ENCODE results near the gene CDIP1.

Gene CDIP1

GRCh38 chr16:4475880-4476788, 62.4 kb downstream of the CDIP1 start, which contains the start of gene HMOX2:
TSS of gene HMOX2 (plus strand) at chr16:4476398. CDS start at chr16:4505525, 29,127 bp downstream.
- ChIA-PET CTCF (interaction anchor here (0.6 to 1.3 kb wide), 3 partner anchors 12 to 15 kb away, joined by 3 to 5 read pairs (median 3); no protein-coding TSS in a partner anchor), POLR2A (interaction anchor here (0.6 to 1.5 kb wide), 8 partner anchors 8 to 420 kb away, joined by 3 to 6 read pairs (median 3); no protein-coding TSS in a partner anchor)
- DNase-seq (ENCODE audit: extremely low spot score): peak; percentile 95
- TF ChIP-seq PKNOX1 (IDR thresholded peaks at IDR 0.05) (peak; percentile 76; the same call in 1 of the 2 replicates), SUZ12 (IDR thresholded peaks at IDR 0.05) (no peak), L3MBTL2 (conservative IDR thresholded peaks at IDR 0.05) (peak; percentile 96), FOXA1 (IDR thresholded peaks at IDR 0.05) (no peak), SP1 (IDR thresholded peaks at IDR 0.05) (peak; percentile 76), HDGF (IDR thresholded peaks at IDR 0.05; ENCODE audit: borderline replicate concordance) (no peak)

GRCh38 chr16:4474192-4474961, 64.2 kb downstream of the CDIP1 start, which contains the start of gene NMRAL1:
TSS of gene NMRAL1 (minus strand) at chr16:4474625. CDS start at chr16:4474132, 493 bp downstream.
- POLR2A ChIA-PET: no interaction called here
- TF ChIP-seq LEF1 (IDR thresholded peaks at IDR 0.05; ENCODE audit: borderline replicate concordance): no peak
- no peak for TF ChIP-seq SP1 (IDR thresholded peaks at IDR 0.05)
- no peak for TF ChIP-seq BHLHE40 (IDR thresholded peaks at IDR 0.05; ENCODE audit: borderline replicate concordance)
- TF ChIP-seq PKNOX1 (IDR thresholded peaks at IDR 0.05): peak; percentile 29; the same call in 1 of the 2 replicates
- no peak for TF ChIP-seq ARNT (IDR thresholded peaks at IDR 0.05)
- peak; percentile 85 for TF ChIP-seq L3MBTL2 (conservative IDR thresholded peaks at IDR 0.05)
- peak; percentile 74 for TF ChIP-seq ELF4 (IDR thresholded peaks at IDR 0.05)
- TF ChIP-seq ZNF384 (IDR thresholded peaks at IDR 0.05): no peak
- TF ChIP-seq FOXK2 (IDR thresholded peaks at IDR 0.05): no peak
- no peak for TF ChIP-seq TARDBP (IDR thresholded peaks at IDR 0.05)
- no peak for TF ChIP-seq CTBP1 (IDR thresholded peaks at IDR 0.05; ENCODE audit: borderline replicate concordance)
- no peak for TF ChIP-seq SUZ12 (IDR thresholded peaks at IDR 0.05)
- DNase-seq (ENCODE audit: extremely low spot score): peak; percentile 63
- CTCF ChIA-PET: no interaction called here

GRCh38 chr16:4472880-4473279, 65.7 kb downstream of the CDIP1 start:
- TF ChIP-seq PKNOX1 (IDR thresholded peaks at IDR 0.05) (no peak), ARNT (IDR thresholded peaks at IDR 0.05) (no peak), TARDBP (IDR thresholded peaks at IDR 0.05) (no peak), L3MBTL2 (conservative IDR thresholded peaks at IDR 0.05) (no peak), SUZ12 (IDR thresholded peaks at IDR 0.05) (no peak), SP1 (IDR thresholded peaks at IDR 0.05) (no peak), FOXM1 (IDR thresholded peaks at IDR 0.05; ENCODE audit: borderline replicate concordance) (no peak)
- ChIA-PET CTCF (interaction anchor here (0.7 kb wide), 1 partner anchor 19 kb away, joined by 3 read pairs; no protein-coding TSS in a partner anchor), POLR2A (no interaction called here)
- no peak for DNase-seq (ENCODE audit: extremely low spot score)

- no peak for TF ChIP-seq SP1 (IDR thresholded peaks at IDR 0.05)
- TF ChIP-seq ELF4 (IDR thresholded peaks at IDR 0.05): no peak
- no peak for TF ChIP-seq L3MBTL2 (conservative IDR thresholded peaks at IDR 0.05)
- no peak for TF ChIP-seq ZNF384 (IDR thresholded peaks at IDR 0.05)
- no peak for TF ChIP-seq SUZ12 (IDR thresholded peaks at IDR 0.05)
- no peak for TF ChIP-seq ARNT (IDR thresholded peaks at IDR 0.05)
- no peak for TF ChIP-seq NFRKB (IDR thresholded peaks at IDR 0.05)
- TF ChIP-seq LEF1 (IDR thresholded peaks at IDR 0.05; ENCODE audit: borderline replicate concordance): no peak
- no peak for TF ChIP-seq BHLHE40 (IDR thresholded peaks at IDR 0.05; ENCODE audit: borderline replicate concordance)
- no peak for TF ChIP-seq TARDBP (IDR thresholded peaks at IDR 0.05)
- no peak for TF ChIP-seq FOXA1 (IDR thresholded peaks at IDR 0.05)
- TF ChIP-seq FOXK2 (IDR thresholded peaks at IDR 0.05): no peak
- no peak for TF ChIP-seq CTBP1 (IDR thresholded peaks at IDR 0.05; ENCODE audit: borderline replicate concordance)
- TF ChIP-seq PKNOX1 (IDR thresholded peaks at IDR 0.05): no peak
- TF ChIP-seq FOXM1 (IDR thresholded peaks at IDR 0.05; ENCODE audit: borderline replicate concordance): no peak
- no peak for TF ChIP-seq HDGF (IDR thresholded peaks at IDR 0.05; ENCODE audit: borderline replicate concordance)
- no peak for DNase-seq (ENCODE audit: extremely low spot score)
- CTCF ChIA-PET: no interaction called here
- POLR2A ChIA-PET: no interaction called here
These were observed 66.7 kb downstream of the CDIP1 start for GRCh38 chr16:4471869-4472268.

- no peak for DNase-seq (ENCODE audit: extremely low spot score)
- ChIA-PET POLR2A (no interaction called here), CTCF (no interaction called here)
- TF ChIP-seq SP1 (IDR thresholded peaks at IDR 0.05): no peak
- TF ChIP-seq TARDBP (IDR thresholded peaks at IDR 0.05): no peak
- TF ChIP-seq ELF4 (IDR thresholded peaks at IDR 0.05): no peak
- no peak for TF ChIP-seq PKNOX1 (IDR thresholded peaks at IDR 0.05)
- TF ChIP-seq SUZ12 (IDR thresholded peaks at IDR 0.05): no peak
- TF ChIP-seq ARNT (IDR thresholded peaks at IDR 0.05): no peak
- no peak for TF ChIP-seq NFRKB (IDR thresholded peaks at IDR 0.05)
- TF ChIP-seq FOXA1 (IDR thresholded peaks at IDR 0.05): no peak
- TF ChIP-seq CTBP1 (IDR thresholded peaks at IDR 0.05; ENCODE audit: borderline replicate concordance): no peak
- no peak for TF ChIP-seq BHLHE40 (IDR thresholded peaks at IDR 0.05; ENCODE audit: borderline replicate concordance)
These were observed 69.6 kb downstream of the CDIP1 start for GRCh38 chr16:4468972-4469371.
